GM12873 (cell line): ENCODE data around the gene CLSTN2.

Experiments used
- CTCF ChIP-seq: IDR thresholded peaks from 2 replicates; pipeline ENCODE4 v1.5.1; 2012; ENCODE audit warnings: low read depth, mild to moderate bottlenecking, moderate library complexity, low read length, control low read depth; ENCODE audit not compliant: insufficient read depth; ENCODE audit errors: missing control alignments

CLSTN2 gene

DNA sequence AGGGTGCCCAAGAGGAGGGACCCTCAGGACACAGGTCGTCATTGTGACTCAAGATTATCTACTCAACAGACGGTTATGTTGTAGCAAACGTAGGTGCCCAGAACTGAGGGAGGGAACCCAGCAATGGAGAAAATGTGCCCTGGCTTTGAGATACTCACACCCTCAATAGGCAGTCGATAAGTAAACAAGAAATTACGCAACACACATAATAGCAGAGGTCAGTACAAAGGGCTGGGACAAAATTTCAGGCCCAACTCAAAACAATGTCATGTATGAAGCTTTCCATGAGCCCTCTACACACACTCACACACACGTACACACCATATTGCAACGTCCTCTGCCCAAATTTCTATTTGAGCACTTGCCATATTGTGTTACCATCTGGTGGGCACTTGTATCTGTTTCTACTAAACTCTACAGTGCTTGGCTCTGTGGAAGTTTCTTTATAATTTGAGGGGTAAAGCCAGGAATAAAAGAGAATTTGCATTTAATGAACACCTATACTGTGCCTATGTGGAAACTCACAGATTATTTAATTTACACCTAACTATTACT is 628.3 kb downstream of the CLSTN2 start:
- no peak for TF ChIP-seq CTCF

DNA sequence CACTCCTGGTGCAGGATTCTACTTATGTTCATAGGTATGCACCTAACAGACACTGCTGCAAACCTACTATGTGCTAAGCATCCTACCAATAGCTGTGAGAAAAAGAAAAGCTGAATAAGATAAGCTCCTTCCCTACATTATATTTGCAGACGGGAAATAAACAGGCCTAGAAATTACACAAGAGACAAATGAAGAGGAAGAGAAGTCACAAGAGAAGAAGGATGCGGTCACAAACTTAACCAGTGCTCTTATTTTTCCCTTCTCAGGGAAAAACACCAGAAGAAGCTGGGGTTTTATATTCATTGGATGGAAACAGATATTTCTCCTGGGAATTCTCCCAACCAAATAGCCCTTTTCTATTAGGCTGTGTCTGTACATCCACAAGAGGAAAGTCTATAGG is 633.1 kb downstream of the CLSTN2 start:
- TF ChIP-seq CTCF: no peak

- TF ChIP-seq CTCF: no peak
Observed at GRCh38 chr3:140568842-140569520, 634.0 kb downstream of the CLSTN2 start.

- TF ChIP-seq CTCF: no peak
Observed at GRCh38 chr3:140570602-140571001, 635.6 kb downstream of the CLSTN2 start.

GRCh38 chr3:140571836-140572235 is 636.9 kb downstream of the CLSTN2 start:
- no peak for TF ChIP-seq CTCF

DNA sequence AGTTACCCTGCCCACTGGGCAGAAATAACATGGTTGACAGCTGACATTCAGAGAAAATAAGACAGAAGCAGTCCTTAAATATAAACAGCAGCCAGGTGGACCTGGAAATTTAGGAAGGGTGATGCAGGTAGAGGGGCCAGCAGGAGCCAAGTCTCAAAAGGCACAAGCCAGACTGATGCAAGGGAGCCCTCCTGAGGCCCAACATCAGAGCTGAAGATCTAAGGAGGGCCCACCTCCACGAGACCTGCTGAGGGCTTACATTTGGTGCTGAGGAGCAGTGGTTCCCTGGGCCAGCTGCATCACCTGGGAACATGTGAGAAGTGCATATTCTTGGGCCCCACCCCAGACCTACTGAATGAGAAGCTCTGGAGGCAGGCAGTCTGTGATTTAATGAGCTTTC is 637.3 kb downstream of the CLSTN2 start:
- no peak for TF ChIP-seq CTCF

GRCh38 chr3:140573011-140573410 is 638.0 kb downstream of the CLSTN2 start:
- no peak for TF ChIP-seq CTCF
